HL-60/S4 treated with phorbol 12-myristate 13-acetate at 8.2 ng/mL for 4 days and 3 days (cell line): ENCODE results near the gene ISLR2.
"Not testable (repeated sequence)": the region's sequence is repeated elsewhere in the genome, so short reads cannot be mapped to it uniquely, and the experiment has no call there.

Source experiments
- in situ Hi-C: fragments of 300-500 bp; cut with MboI; formaldehyde crosslinking; loops from 2 replicates; pipeline ENCODE4 v1.15.0; 2022; ENCODE audit warnings: low sequenced_read_pairs

Gene ISLR2

GRCh38 chr15:74156678-74157411, 26.5 kb downstream of the ISLR2 start:
- in situ Hi-C loops, result no loop called here

GRCh38 chr15:74157868-74158827, 27.8 kb downstream of the ISLR2 start:
- in situ Hi-C loops, result no loop called here

- in situ Hi-C loops, result no loop called here
Observed at GRCh38 chr15:74158855-74159650, 28.7 kb downstream of the ISLR2 start.

DNA sequence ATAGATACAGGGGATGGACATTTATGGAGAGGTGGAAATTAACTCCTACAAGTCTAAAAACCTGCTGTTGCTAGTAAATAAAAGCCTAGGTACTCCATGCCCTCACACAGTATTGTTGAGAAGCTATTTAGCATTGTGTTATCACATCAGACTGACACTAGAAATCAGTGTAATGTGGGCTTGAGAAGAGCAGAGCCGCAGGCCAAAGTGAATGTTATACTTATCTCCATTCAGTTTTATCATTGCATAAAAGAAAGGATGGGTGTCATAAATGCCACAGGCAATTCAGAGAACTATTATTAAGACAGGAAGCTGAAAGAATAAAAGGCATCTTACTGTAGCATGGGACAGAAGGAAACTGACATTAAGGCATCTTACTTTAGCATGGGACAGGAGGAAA, 29.4 kb downstream of the ISLR2 start:
- in situ Hi-C loops, result no loop called here

- in situ Hi-C loops, result not testable (repeated sequence)
Observed at GRCh38 chr15:74160390-74160789, 30.0 kb downstream of the ISLR2 start.

DNA sequence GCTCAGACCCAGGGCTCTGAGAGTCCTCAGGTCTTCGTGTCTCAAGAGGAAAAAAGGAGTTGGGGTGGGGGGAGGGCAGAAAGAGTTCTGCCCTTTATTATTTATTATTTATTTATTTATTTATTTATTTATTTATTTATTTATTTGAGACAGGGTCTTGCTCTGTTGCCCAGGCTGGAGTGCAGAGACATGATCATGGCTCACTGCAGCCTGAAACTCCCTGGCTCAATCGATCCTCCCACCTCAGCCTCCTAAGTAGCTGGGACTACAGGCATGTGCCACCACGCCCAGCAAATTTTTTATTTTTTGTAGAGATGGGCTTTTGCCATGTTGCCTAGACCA, 31.8 kb downstream of the ISLR2 start:
- in situ Hi-C loops, result not testable (repeated sequence)

DNA sequence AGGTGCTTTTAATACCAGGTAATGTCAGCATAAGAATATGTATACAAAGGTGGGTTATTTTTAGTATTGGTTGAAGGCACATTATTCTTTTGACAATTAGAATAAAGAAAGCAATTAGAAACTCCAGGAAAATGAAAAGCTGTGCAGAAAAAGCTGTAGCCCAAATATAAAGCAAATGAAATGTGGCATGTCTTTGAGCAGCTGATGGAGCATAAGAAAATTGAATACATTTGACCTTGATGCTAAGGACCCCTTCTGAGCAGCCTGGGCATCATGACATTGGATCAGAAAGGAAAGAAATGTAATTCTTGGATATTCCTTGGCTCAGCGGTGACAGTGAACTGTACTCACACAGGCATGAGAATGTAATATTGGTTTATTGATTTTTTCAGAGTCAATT, 35.1 kb downstream of the ISLR2 start:
- in situ Hi-C loops, result no loop called here

GRCh38 chr15:74167891-74168331, 37.5 kb downstream of the ISLR2 start:
- in situ Hi-C loops, result no loop called here

DNA sequence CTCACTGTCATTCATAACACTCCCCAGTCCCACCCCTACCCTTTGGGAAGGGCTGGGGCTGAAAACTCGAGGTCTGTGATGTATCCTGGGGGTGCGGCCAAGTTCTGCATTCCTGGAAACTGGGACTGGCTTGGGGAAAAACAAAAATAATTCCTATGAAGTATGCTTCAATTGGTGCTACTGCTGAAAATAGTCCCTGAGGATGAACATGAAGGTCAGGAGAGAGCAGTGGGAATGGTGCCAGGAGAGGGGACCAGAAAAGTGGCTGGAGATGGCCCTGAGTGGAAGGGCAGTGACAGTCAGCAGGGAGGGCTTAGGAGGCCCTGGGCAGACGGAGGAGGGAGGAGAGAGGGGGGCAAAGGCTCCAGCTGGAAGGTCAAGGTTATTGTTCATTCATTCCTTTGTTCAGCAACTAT, 38.3 kb downstream of the ISLR2 start:
- in situ Hi-C loops, result no loop called here

- in situ Hi-C loops, result no loop called here
Observed at GRCh38 chr15:74170071-74170844, 39.9 kb downstream of the ISLR2 start.

DNA sequence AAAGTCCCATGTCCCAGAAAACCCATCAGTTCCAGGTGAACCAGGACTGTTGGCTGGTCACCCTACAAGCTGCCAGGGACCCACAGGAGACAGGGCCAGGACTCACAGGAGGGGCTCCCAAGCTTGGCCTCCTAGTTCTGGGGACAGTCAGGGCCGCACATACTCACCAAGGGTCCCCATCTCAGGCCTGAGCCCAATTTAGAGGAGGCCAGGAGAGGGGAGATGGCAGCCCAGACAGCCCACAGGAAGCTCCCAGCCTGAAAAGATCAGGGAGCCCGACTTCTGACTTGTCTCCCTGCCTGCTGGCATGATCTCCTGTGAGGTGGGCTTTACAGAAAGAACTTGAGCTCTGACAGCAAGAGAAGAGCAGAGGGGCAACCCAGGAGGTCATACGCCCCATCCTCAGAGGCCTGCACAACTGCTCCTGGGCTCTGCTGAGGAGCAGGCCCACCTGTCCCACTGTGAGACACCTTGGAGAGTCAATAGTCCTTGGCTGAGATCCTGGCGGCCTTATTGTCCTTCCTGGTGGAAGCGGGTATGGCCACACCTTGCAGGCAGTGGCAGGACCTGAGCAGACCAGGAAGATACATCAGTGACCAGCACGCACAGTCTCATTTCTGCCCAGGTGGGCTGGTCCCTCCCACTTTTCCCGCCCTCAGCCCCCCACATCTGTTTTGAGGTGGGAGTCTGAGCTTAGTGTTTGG, 40.6 kb downstream of the ISLR2 start:
- in situ Hi-C loops, result no loop called here

DNA sequence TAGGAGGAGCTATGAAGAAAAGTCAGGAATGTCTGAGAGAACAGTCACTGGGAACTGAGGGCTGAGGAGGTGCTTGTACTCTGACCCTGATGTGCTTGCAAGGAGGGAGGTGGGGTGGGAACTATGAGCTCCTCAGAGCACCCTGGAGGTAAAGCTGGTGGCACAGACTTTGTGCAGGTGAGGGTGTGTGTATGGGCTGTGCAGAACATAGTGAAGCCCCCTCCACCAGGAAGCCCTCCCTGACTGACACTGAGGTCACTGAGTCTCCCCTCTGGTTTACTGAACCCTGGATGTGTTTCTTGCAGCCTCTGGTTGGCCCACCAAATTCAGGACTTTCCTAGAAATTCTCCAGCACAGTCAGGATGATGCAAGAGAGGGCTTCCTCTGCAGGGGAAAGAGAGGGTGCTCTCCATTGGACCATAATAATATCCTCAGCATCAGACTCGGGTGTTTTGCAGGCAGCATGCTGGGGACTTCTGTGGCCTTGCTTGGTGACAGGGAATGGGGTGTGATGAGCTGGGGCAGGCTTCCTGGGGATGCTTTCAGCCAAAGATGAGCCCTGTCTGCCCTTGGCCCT, 41.7 kb downstream of the ISLR2 start:
- in situ Hi-C loops, result no loop called here

GRCh38 chr15:74172701-74173379, 42.5 kb downstream of the ISLR2 start:
- in situ Hi-C loops, result no loop called here

GRCh38 chr15:74173380-74174218, 43.2 kb downstream of the ISLR2 start, which contains the start of gene ISLR:
Gene ISLR (plus strand): TSS chr15:74173710. CDS start chr15:74174859, 1,149 bp downstream.
- in situ Hi-C loops, result no loop called here

- in situ Hi-C loops, result no loop called here
Observed at GRCh38 chr15:74174219-74174957, 44.0 kb downstream of the ISLR2 start.

DNA sequence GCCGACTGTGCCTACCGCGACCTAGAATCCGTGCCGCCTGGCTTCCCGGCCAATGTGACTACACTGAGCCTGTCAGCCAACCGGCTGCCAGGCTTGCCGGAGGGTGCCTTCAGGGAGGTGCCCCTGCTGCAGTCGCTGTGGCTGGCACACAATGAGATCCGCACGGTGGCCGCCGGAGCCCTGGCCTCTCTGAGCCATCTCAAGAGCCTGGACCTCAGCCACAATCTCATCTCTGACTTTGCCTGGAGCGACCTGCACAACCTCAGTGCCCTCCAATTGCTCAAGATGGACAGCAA, 44.5 kb downstream of the ISLR2 start:
- in situ Hi-C loops, result no loop called here
